ENCODE data around the gene RBM4.
"Not testable (repeated sequence)": the region's sequence is repeated elsewhere in the genome, so short reads cannot be mapped to it uniquely, and the experiment has no call there.

The RBM4 gene

GRCh38 chr11:66617155-66617834, 21.2 kb upstream of the RBM4 start:
- DNase-seq (ENCODE audit: low spot score) = no peak

- DNase-seq (ENCODE audit: low spot score) = peak; percentile 13
These were observed 19.4 kb upstream of the RBM4 start for GRCh38 chr11:66619080-66619554.

GRCh38 chr11:66624450-66624849, 14.1 kb upstream of the RBM4 start:
- DNase-seq (ENCODE audit: low spot score) = no peak

- DNase-seq (ENCODE audit: low spot score) = no peak
These were observed 13.3 kb upstream of the RBM4 start for GRCh38 chr11:66625041-66625751.

- DNase-seq (ENCODE audit: low spot score) = no peak
These were observed 12.8 kb upstream of the RBM4 start for GRCh38 chr11:66625752-66626149.

- DNase-seq (ENCODE audit: low spot score) = no peak
These were observed 12.1 kb upstream of the RBM4 start for GRCh38 chr11:66626382-66626781.

GRCh38 chr11:66626926-66627325, 11.6 kb upstream of the RBM4 start:
- no peak for DNase-seq (ENCODE audit: low spot score)

- DNase-seq (ENCODE audit: low spot score) = no peak
These were observed 10.4 kb upstream of the RBM4 start for GRCh38 chr11:66628061-66628603.

- no peak for DNase-seq (ENCODE audit: low spot score)
These were observed 9.1 kb upstream of the RBM4 start for GRCh38 chr11:66629356-66629755.

- no peak for DNase-seq (ENCODE audit: low spot score)
These were observed 6.6 kb upstream of the RBM4 start for GRCh38 chr11:66631883-66632282.

- DNase-seq (ENCODE audit: low spot score) = no peak
These were observed 5.6 kb upstream of the RBM4 start for GRCh38 chr11:66632952-66633351.

GRCh38 chr11:66636411-66636810, 2.1 kb upstream of the RBM4 start:
- DNase-seq (ENCODE audit: low spot score) = no peak

- peak; percentile 25 for DNase-seq (ENCODE audit: low spot score)
These were observed 836 bp upstream of the RBM4 start for GRCh38 chr11:66637557-66638176.

- peak; percentile 33 for DNase-seq (ENCODE audit: low spot score)
These were observed 737 bp downstream of the RBM4 start for GRCh38 chr11:66639066-66639813.

GRCh38 chr11:66639814-66640340, 1.4 kb downstream of the RBM4 start:
- DNase-seq (ENCODE audit: low spot score) = not testable (repeated sequence)

- DNase-seq (ENCODE audit: low spot score) = no peak
These were observed 3.3 kb downstream of the RBM4 start for GRCh38 chr11:66641834-66642233.

GRCh38 chr11:66643745-66644437, 5.4 kb downstream of the RBM4 start:
- DNase-seq (ENCODE audit: low spot score) = no peak

GRCh38 chr11:66646828-66647227, 8.3 kb downstream of the RBM4 start:
- DNase-seq (ENCODE audit: low spot score) = no peak

- no peak for DNase-seq (ENCODE audit: low spot score)
These were observed 11.4 kb downstream of the RBM4 start for GRCh38 chr11:66649903-66650302.

GRCh38 chr11:66651016-66651415, 12.5 kb downstream of the RBM4 start:
- no peak for DNase-seq (ENCODE audit: low spot score)

GRCh38 chr11:66652651-66653050, 14.1 kb downstream of the RBM4 start:
- DNase-seq (ENCODE audit: low spot score) = no peak

All from SW480 (cell line).